Skeletal muscle cell (primary cell): ENCODE results near the gene CLDN7.
"Not testable (repeated sequence)": the region's sequence is repeated elsewhere in the genome, so short reads cannot be mapped to it uniquely, and the experiment has no call there.

Experiments used
- DNase-seq: peaks from one replicate; pipeline ENCODE4 v3.0.0-alpha.2; 2010; ENCODE audit warnings: low read depth
- H3K4me3 ChIP-seq: 2 replicates; pipeline ENCODE4 v1.5.1; 2011; ENCODE audit warnings: low read depth, mild to moderate bottlenecking, control low read depth, low read length, moderate library complexity

The CLDN7 gene

GRCh38 chr17:7259555-7259889, 2.8 kb downstream of the CLDN7 start:
- DNase-seq = no peak
- H3K4me3 ChIP-seq = no peak overlapping the region

GRCh38 chr17:7258731-7259554, 3.3 kb downstream of the CLDN7 start:
- DNase-seq = no peak
- H3K4me3 ChIP-seq = no peak overlapping the region

- H3K4me3 ChIP-seq = no peak overlapping the region
- no peak for DNase-seq
Measured at GRCh38 chr17:7256766-7257456, 5.4 kb downstream of the CLDN7 start.

GRCh38 chr17:7254511-7254910, 7.8 kb downstream of the CLDN7 start:
- H3K4me3 ChIP-seq = no peak overlapping the region
- DNase-seq = no peak

- H3K4me3 ChIP-seq = peak overlapping the region; percentile 87
- DNase-seq = no peak
Measured at GRCh38 chr17:7253082-7253481, 9.2 kb downstream of the CLDN7 start.

GRCh38 chr17:7252176-7253043, 9.9 kb downstream of the CLDN7 start, which contains the start of gene ELP5:
Gene ELP5 (plus strand): TSS chr17:7252215. CDS start chr17:7252551, 336 bp downstream.
- DNase-seq = peak; percentile 83

GRCh38 chr17:7251661-7252175, 10.6 kb downstream of the CLDN7 start, which contains the start of gene CTDNEP1:
Gene CTDNEP1 (minus strand): TSS chr17:7251734. CDS start chr17:7251296, 438 bp downstream.
- peak; percentile 98 for DNase-seq
- H3K4me3 ChIP-seq = peak within 1 kb of the TSS; percentile 87

More at GRCh38 chr17:7252176-7253043, 9.9 kb downstream of the CLDN7 start, which contains the start of gene ELP5:
- H3K4me3 ChIP-seq = peak within 1 kb of the TSS; percentile 87

GRCh38 chr17:7250695-7251627, 11.3 kb downstream of the CLDN7 start:
- no peak for DNase-seq
- peak overlapping the region; percentile 87 for H3K4me3 ChIP-seq

GRCh38 chr17:7249830-7250229, 12.4 kb downstream of the CLDN7 start:
- H3K4me3 ChIP-seq = peak overlapping the region; percentile 87
- DNase-seq = no peak

- no peak for DNase-seq
- H3K4me3 ChIP-seq = no peak overlapping the region
Measured at GRCh38 chr17:7249214-7249613, 13.1 kb downstream of the CLDN7 start.

- DNase-seq = no peak
- no peak overlapping the region for H3K4me3 ChIP-seq
Measured at GRCh38 chr17:7248796-7249195, 13.5 kb downstream of the CLDN7 start.

- no peak for DNase-seq
- H3K4me3 ChIP-seq = no peak overlapping the region
Measured at GRCh38 chr17:7246779-7247178, 15.5 kb downstream of the CLDN7 start.

GRCh38 chr17:7243838-7244237, 18.4 kb downstream of the CLDN7 start:
- DNase-seq, H3K4me3 ChIP-seq: not testable (repeated sequence)

- H3K4me3 ChIP-seq = peak overlapping the region; percentile 91
Measured at GRCh38 chr17:7243453-7243729, 18.9 kb downstream of the CLDN7 start.

GRCh38 chr17:7242717-7243452, 19.4 kb downstream of the CLDN7 start:
- H3K4me3 ChIP-seq = peak overlapping the region; percentile 91
- peak; percentile 89 for DNase-seq

More at GRCh38 chr17:7243453-7243729, 18.9 kb downstream of the CLDN7 start:
- DNase-seq = no peak

GRCh38 chr17:7241783-7242716, 20.2 kb downstream of the CLDN7 start, which contains the start of gene GABARAP:
Gene GABARAP (minus strand): TSS chr17:7242449. CDS start chr17:7242330, 119 bp downstream.
- H3K4me3 ChIP-seq = peak within 1 kb of the TSS; percentile 91
- DNase-seq = peak; percentile 76
